GM21619 (cell line): ENCODE measurements around the gene RPL12.

ENCODE experiments used
- ATAC-seq: cut with Tn5 transposase; IDR thresholded peaks from one replicate; pipeline ENCODE4 v1.9.1; 2021; ENCODE audit not compliant: unreplicated experiment

Gene RPL12

DNA sequence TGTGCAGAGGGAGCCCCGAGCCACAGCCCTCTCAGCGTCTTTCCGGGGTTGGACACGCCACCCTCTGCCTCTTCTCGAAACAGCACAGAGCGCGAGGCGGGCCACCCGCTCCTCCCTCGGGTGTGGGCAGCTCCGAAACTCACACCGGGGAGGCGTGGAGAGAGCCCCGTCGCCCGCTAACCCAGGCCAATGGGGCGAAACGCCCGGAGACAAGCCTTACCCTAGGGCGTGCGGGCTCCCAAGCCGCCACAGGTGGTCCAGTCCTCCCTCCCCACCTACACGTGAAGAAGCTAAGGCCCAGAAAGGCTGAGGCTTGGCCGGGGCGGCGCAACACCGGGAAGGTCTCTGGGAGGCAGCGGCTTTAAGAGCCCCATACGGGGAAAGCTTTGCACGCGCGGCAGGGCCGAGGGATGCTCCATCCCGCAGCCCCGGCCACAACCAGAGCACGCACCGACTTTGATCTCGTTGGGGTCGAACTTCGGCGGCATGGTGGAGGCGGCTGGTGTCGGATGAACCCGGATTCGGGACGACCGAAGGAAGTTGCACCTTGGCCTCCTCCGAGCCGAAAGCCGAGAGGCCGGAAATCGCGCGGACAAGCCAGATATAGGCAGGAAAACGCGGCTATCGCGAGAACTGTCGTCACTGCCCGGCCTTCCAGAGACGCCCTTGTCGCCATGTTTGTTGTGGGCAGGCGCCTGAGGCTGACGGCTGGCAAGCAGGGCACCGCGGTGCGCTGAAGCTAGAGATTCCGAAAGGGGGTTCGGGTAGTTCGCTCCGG lies at the start of gene RPL12, which contains the start of gene LRSAM1:
Gene RPL12, minus strand, starts transcription at position 577 of the 778 bp plus-strand sequence. Its CDS starts 89 bp downstream, at position 488.
Gene LRSAM1, plus strand, starts transcription at position 681 of the 778 bp plus-strand sequence. CDS start 3,018 bp downstream, outside the sequence.
- peak; percentile 60 for ATAC-seq

DNA sequence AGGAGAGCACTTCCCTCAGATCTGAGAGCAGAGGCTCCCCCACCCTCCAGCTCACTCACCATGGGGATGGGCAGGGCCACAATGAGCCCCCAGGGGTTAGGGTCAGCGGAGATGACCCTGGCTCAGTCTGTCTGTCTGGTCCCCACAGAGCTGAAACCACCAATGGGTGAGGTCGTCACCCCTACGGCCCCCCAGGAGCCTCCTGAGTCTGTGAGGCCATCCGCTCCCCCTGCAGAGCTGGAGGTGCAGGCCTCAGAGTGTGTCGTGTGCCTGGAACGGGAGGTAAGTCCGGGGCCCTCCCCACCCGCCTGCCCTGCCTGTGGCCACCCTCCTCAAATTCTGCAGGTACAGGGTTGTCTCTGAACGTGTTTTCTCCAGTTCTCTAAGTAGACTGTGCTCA lies 49.7 kb upstream of the RPL12 start:
- no peak for ATAC-seq

DNA sequence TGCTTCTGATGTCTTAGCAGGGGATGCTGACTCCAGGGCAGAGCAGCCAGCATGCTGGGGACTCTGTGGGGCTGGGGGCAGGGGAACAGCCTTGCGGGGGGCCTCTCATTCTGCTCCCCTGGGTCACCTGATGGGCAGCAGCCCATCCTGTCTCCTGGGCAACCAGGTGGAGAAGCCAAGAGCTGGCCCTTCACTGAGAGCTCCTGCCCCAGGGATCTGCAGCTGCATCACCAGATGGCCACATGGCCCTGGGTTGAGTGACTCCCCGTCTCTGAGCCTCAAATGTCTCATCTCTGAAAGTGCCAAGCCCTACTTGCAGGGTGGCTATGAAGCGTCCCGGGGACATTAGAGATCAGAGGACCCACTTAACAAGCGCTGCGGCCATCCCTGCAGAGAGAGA lies 49.2 kb upstream of the RPL12 start:
- ATAC-seq, result no peak

DNA sequence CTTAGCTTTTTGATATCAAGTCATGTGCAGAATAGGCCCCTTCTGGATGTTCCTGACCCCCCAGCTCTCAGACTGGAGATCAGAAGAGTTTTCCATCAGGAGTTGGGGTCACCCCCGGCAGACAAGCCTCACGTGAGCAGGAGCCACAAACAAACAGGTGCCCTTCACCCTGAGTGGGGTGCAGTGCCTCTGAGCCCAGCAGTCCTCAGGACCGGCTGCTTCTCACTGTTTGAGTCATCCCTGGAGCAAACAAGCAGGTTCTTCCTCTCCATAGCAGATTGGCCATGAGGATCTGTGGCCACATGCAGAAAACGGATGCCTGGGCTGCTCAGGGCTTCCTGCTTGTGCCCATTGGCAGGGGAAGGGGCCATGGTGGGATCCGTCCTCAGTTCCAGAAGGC lies 47.1 kb upstream of the RPL12 start:
- no peak for ATAC-seq

DNA sequence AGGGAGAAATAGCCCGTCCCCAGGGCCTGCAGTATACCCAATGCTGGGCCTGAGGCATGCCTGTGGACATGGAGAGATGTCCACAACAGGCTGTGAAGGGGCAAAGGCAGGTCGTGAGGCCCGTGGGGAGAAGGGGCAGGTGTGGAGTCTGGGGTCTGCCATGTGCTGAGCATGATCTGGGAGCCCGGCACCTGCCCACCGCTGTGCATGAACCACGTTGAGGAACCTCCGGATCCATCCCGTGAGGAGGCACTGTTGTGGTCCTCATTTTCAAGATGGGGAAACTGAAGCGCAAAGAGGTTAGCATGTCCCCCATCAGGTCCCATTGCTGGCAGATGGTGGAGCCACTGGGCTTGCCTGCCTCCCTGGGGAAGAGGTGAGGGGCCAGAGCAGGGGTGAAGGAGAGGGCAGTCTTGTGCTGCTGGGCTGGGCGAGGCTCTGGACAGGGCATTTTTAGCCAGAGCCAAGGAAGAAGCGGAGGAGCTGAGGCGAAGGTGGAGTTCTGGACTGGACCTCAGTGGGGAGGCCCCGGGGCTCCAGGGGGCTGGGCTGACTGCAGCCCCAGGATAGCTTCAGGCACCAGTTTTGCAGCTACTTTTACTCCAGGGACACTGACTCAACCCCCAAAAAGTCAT lies 46.6 kb upstream of the RPL12 start:
- ATAC-seq, result no peak

DNA sequence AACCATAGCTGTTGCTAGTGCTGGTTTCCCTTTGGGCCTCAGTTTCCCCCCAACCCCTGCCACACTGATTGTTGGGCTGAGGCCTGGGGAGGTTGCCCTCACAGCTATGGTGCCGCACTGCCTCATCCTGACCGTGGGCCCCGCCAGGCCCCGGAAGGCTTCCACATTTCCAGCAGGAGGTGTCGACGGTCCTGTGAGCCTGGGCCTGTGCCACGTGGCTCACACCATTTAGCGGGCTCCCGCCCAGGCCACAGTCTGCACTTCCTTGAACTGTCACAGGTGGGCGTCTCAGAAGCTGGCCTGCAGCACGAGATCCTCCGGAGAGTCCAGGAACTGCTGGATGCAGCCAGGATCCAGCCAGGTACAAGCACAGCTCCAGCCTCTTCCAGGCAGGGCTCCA lies 45.8 kb upstream of the RPL12 start:
- ATAC-seq, result no peak

DNA sequence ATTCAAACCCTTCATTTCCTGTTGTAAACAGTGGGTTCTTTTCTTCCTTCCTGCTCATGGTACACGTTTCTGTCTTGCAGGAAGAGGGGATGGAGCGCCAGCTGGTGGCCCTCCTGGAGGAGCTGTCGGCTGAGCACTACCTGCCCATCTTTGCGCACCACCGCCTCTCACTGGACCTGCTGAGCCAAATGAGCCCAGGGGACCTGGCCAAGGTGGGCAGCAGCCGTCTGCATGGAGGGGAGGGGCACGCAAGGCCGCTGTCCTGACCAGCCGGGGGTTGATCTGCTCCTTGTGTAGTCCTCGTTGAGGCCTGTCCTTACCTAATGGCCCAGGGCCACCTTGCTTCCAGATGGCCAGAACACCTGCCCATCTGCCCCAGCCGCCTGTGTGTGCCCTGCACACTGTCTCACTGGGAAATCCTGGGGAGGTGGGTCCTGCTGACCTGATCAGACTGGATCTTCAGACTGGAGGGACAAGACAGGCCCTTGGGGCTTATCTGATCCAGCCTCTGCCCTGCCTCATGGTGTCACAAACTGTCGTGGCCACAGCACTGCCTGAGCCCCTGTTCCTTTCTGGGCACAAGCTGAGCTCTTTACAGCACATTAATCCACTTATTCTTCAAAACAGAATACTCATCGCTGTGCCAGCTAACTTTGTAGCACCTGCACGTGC lies 44.8 kb upstream of the RPL12 start:
- no peak for ATAC-seq

DNA sequence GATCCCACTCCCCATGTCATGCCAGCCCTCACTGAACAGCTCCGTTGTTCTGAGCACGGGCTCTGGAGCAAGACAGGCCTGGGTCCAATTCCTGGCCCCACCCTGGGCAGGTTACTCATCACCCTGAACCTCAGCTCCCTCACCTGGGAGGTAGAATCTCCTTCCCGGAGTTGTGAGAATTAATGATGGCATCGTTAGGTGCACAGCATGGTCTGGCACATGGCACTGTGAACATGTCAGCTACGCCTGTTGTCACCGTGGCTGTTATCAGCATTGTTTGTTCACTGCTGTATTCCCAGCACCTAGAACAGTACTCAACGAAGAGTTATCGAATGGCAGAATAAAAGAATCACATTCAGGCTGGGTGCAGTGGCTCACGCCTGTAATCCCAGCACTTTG lies 43.1 kb upstream of the RPL12 start:
- ATAC-seq, result no peak

DNA sequence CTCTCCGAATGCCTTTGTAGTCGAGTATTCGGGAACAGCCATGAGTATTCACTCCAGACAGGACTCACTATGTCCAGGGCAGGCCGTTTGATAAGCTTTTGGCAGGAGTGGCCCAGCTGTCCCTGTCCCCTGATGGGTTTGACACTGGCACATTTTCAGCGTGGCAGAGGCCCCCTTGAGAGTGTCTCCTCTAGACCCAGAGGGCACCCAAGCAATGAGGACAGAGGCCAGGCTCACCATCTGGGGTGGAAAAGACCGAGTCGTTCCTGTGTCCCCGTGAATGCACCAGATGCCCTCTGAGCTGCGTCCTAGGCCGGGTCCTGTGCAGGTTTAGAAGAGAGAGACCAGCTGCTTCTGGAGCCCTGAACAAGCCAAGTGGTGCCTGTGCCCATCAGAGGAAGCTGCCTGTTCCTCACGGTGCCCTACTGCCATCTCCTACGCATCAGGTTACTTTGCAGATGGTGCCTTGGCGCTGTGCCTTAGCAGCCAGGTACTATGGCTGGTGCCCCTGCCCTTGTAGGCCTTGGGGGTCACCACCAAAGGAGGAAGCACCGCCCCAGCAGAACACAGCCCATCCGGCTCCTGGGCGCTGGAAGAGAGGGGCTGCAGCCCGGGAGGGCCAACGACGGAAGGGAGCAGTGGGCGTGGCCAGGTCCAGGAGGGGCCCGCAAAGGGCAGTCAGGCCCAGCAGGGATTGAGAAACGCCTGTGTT lies 42.5 kb upstream of the RPL12 start:
- no peak for ATAC-seq

DNA sequence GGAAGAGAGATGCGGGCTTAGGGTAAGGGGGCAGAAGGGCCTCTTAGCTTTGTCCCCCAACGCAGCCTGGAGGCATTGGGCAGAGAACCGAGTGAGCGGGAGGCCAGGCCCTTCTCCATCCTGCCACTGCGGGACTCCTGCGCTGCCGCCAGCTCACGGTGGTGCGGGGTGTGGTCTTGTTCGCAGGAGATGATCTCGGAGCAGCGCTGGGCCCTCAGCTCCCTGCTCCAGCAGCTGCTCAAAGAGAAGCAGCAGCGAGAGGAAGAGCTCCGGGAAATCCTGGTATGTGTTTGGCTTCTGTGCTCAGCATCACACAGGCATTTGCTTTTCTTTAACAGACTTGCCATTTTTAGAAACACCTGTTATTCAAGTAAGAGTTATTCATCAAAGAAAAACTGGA lies 41.4 kb upstream of the RPL12 start:
- no peak for ATAC-seq

DNA sequence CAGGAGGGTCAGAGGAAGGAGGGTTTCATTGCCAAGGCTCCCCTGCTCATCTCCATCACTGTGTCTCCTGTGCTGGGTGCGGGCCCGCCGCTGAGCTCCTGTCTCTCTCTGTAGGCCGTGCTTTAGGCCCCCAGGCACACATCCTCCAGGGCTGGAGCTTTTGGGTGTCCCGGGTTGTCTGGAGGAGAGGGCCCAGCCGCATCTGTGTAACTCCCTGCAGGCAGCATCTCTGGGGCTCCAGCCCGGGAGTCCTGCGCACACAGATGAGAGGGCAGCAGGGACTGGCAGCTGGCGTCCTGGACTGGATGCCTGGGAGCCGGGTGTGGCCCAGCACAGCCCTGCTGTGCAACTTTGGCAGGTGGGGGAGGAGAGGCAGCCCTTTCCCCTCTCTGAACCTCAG lies 40.3 kb upstream of the RPL12 start:
- ATAC-seq, result no peak

DNA sequence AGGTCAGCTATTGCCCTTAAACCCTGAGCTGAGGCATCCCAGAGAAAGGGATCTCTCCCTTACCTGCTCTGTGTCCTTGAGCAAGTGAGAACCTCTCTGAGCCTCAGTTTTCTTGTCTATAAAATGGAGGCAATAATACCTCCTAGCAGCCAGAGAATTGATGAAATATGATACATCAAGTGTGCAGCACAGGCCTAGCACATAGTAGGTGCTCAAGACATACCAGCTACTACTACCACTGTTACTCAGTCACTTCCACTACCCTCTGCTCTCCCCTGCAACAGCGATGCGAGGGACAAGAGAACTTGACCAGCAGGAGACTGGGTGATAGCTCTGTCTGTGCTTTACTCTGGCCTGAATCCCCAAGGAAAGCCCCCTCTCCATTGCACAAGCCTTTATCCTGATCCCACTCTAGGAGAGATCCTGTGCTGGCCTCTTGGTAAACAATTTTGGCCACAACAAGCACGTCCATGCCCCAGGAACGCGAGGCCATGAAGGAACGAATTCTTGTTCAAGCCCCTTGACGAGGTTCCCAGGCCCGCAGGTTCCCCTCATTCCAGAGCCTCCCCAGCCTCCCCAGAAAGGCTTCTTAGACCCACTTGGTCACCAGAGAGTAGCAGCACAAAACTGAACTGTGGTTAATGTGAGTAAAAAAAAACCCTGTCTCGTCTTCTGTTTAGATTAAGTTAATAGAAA lies 39.5 kb upstream of the RPL12 start:
- ATAC-seq, result no peak

DNA sequence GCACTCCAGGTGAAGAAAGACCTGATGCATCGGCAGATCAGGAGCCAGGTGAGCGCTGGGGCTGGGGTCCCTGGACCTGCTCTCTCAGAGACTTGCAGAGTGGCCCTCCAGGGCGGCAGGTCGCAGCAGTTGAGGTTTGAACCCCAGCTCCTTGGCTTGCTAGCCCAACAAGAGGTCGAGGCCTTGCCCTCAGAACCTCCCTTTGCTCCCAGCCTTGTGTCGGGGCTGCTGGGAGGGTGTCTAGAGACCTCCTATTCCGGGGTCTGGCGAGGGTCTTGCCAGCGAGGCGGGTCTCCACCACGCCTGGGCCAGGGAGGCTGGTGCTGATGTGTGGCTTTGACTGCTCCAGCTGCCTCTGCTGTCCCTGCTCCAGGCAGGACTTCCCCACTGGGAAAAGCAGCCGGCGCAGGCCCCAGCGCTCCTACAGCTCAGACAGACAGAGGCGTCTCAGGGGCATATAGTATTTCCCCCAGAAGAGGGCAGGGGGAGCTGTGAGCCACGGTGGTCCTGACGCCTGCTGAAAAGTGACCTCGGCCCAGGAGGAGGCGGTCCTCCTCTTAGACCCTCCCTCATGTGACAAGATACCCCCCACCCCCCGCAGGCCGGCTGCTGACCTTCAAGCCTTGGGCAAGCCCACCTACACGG lies 38.4 kb upstream of the RPL12 start:
- no peak for ATAC-seq

DNA sequence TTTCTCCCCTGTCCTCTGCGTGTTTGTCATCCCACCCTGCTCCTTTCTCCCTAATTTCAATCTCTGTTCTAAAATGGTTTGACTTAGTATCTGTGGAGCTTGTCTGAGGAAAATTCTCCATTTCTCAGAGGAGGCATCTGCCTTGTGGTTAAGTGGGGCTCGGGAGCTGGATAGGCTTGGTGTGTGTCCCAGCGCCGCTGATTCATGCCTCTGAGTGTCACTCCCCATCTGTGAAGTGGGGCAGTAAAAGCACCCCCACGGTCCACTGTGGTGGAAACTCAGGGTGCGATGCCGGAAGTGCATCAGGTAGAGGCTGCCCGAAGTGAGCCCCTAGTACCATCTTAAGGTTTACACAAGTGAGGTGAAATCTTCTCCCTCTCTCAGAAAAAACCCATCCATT lies 37.7 kb upstream of the RPL12 start:
- no peak for ATAC-seq

DNA sequence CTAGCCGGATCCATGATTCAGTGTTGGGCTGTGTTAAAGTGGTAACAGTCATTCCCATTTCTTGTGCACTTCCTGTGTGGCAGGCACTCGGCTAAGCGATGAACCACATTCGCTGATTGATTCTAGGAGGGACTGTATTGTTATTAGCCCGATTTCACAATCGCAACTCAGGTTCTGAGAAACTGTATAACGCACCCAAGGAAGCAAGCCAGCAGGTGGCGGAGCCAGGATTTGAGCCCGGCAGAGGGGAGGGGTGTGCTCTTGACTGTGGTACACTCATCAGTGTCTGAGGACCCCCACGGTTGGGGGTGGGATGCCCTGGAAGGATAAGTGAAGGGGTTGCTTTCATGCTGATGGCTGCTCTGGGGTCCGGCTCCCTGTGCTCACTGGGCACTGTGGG lies 34.8 kb upstream of the RPL12 start:
- no peak for ATAC-seq

DNA sequence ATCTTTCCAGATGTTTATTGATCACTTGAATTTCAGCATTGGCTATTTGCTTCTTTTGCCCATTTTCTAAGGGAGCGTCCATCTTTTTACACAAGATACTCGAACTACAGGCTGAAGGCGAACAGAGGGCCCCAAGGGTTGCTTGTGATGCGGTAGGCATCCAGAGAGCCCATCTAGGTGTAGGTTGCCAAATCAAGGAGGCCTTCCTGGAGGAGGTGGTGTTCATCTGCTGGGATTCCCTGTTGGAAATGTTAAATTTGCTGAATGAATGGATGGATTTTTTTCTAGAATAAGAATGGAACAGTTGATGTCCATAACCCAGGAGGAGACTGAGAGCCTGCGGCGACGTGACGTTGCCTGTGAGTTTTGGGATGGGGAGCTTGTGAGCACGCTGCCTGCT lies 31.5 kb upstream of the RPL12 start:
- ATAC-seq, result no peak

DNA sequence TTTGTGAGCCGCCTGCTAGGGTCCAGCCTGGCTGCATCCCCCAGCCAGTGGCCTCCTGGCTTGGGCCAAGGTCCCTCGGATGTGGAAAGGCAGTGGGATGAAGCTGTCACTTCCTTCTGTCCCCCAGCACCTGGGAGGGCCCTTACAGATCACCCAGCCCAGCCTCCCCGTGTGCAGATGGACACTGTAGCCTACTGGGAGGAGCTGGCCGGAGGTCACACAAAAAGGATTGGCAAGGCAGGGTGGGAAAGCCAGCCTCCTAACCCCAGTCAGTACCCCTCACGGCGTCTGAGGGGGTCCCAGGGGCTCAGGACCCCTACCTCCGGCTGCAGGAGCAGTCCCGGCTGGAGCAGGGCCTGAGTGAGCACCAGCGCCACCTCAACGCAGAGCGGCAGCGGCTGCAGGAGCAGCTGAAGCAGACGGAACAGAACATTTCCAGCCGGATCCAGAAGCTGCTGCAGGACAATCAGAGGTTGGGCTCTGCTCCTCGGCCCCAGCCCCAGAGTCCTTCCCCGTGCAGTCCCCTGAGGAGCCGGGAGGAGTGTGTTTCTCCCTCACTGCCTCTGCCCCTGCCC lies 28.4 kb upstream of the RPL12 start:
- ATAC-seq, result no peak

DNA sequence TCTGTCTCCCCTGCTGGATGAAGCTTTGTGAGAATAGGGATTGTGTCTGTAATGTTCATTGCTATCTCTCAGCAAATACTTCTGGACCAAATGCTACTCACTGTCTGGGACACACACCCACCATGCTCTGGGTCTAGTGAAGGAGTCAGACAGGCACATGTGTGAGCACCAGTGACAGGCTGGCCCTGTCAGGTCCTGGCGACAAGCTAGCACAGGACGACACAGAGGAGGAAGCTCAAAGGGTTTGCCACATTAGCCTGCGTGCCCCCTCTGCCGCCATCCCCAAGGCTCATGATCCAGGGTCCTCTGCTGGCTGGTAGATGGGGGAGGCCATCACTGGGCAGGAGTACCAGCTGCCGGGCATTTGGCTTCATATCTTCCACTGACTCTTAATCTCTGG lies 23.4 kb upstream of the RPL12 start:
- no peak for ATAC-seq

DNA sequence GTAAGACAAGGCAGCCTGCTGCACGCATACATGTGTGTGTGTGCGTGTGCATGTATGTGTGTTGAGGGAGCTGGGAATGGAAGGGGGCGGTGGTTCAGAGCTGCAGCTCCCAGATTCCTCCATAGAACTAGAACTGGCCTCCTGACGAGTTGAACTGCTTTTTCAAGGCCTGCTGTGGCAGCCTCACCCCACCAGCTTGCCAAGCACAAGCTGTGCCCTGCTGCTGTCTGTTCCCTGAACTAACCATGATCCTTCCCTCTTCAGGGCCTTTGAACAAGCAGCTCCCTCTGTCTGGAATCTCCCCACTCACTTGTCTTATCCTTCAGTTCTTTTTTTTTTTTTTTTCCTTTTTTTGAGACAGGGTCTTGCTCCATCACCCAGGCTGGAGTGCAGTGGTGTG lies 22.7 kb upstream of the RPL12 start:
- ATAC-seq, result no peak

DNA sequence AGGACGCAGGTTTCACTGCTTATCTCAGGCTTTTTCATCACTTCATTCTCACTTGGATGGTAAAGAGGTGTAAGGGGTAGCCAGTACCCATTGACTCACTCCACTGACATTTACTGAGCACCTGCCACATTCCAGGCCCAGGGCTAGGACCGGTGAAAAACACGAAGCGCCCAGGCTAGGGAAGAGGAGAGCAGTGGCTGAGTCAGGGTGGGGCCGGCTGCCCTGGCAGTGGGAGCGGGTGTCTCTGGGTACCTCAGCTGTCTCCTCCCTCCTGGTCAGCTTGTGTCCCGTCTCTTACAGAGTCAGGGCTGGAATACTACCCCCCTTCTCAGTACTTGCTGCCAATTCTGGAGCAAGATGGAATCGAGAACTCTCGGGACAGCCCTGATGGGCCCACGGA lies 22.3 kb upstream of the RPL12 start:
- ATAC-seq, result no peak
